Fibroblast of mammary gland (primary cell): Measurements from ENCODE around the gene MED31.

Experiments
- DNase-seq: peaks from one replicate; pipeline ENCODE4 v3.0.0-alpha.2; 2010; ENCODE audit warnings: low read depth
- H3K4me3 ChIP-seq: 2 replicates; pipeline ENCODE4 v1.5.1; 2011; ENCODE audit warnings: low read depth, mild to moderate bottlenecking, low read length, moderate library complexity; ENCODE audit not compliant: control insufficient read depth
- CTCF ChIP-seq: conservative IDR thresholded peaks from 2 replicates; pipeline ENCODE4 v1.5.1; 2011; ENCODE audit warnings: low read depth, low read length, inconsistent platforms; ENCODE audit not compliant: control insufficient read depth, insufficient read depth

The MED31 gene

GRCh38 chr17:6684460-6684783, 33.0 kb upstream of the MED31 start:
- no peak overlapping the region for H3K4me3 ChIP-seq
- no peak for TF ChIP-seq CTCF
- DNase-seq, result no peak

- no peak for TF ChIP-seq CTCF
- H3K4me3 ChIP-seq, result no peak overlapping the region
- DNase-seq, result no peak
These were observed 32.5 kb upstream of the MED31 start for GRCh38 chr17:6683730-6684459.

- TF ChIP-seq CTCF, result no peak
These were observed 31.8 kb upstream of the MED31 start for GRCh38 chr17:6683081-6683684.

GRCh38 chr17:6682339-6682738, 30.9 kb upstream of the MED31 start:
- H3K4me3 ChIP-seq, result no peak overlapping the region
- DNase-seq, result no peak
- no peak for TF ChIP-seq CTCF

More at GRCh38 chr17:6683081-6683684, 31.8 kb upstream of the MED31 start:
- H3K4me3 ChIP-seq, result no peak overlapping the region
- DNase-seq, result no peak

GRCh38 chr17:6681671-6682070, 30.3 kb upstream of the MED31 start:
- no peak overlapping the region for H3K4me3 ChIP-seq
- no peak for DNase-seq
- TF ChIP-seq CTCF, result no peak

- no peak for DNase-seq
- no peak for TF ChIP-seq CTCF
- H3K4me3 ChIP-seq, result no peak overlapping the region
These were observed 29.8 kb upstream of the MED31 start for GRCh38 chr17:6681176-6681575.
